GM19463 (cell line): ENCODE data around the gene SYT1.

ENCODE experiments used
- ATAC-seq: cut with Tn5 transposase; IDR thresholded peaks from one replicate; pipeline ENCODE4 v1.9.1; 2021; ENCODE audit warnings: mild to moderate bottlenecking, moderate library complexity; ENCODE audit not compliant: unreplicated experiment

The SYT1 gene

DNA sequence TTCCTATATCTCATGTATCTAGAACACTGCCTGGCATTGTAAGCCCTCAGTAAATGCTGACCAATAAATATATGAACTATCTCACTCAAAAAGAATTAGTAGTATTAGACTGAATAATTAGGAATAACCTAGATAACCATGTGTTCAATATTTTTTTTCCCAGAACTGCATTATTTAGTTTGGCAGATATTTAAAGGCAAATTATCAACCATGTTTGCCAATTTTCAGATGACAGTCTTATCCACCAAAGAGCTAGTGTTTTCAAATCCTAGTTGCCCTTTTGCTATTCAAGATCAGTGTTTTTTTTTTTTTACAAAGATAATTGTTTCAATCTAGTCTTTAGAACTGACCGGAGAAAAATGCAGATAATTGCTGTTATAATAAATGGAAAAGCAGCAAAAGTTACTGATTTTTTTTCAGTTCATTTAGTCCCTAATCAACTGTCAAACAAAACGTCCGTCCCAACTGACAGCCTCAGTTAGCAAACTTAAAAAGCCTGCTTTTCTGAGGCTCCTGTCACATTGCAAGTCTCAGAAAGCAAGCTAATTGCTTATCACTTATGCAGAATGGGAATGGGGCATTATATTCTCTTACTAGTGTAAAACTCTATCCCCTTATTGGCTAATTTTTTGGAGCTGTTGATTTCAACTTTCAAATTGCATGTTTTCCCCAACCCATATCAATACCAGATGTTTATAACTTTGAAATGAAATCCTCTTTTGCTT, 623.0 kb downstream of the SYT1 start:
- ATAC-seq = no peak
